ENCODE data around the gene YKT6. TPM values are rescaled to one million over a fixed set of nuclear protein-coding genes. Genes with fewer than 3 reads are reported as not detected.

The YKT6 gene
- total and polyA plus RNA-seq, 4 donors, result 28.4 to 82.1 (median 55.9) TPM

- WGBS, 2 donors, result 63 to 68% methylated on average over 2 of the region's 2 CpGs
- DNase-seq, result no peak
These were observed 6.7 kb upstream of the YKT6 start for GRCh38 chr7:44194069-44194468.

GRCh38 chr7:44194562-44195145 is 6.1 kb upstream of the YKT6 start:
- WGBS, 2 donors, result 84% methylated on average over 3 of the region's 3 CpGs
- H3K27me3 ChIP-seq (ENCODE audit: control insufficient read depth in 3 of 3, insufficient read depth in 3 of 3, low read length in 2 of 3), result peaks cover 0 to 6% (median 4%) of the 10 kb centered on the region in 3 donors
- H3K9ac ChIP-seq (ENCODE audit: insufficient read depth in 1 of 2, low read length in 2 of 2), result no peak overlapping the region
- no peaks in the 10 kb centered on the region for H3K9me3 ChIP-seq (ENCODE audit: control insufficient read depth in 4 of 4, insufficient read depth in 3 of 4, low read length in 3 of 4)
- TF ChIP-seq CTCF (IDR thresholded peaks at IDR 0.05; ENCODE audit: control extremely low read depth, extremely low read depth), result no peak
- DNase-seq, result no peak
- no peak for ATAC-seq (ENCODE audit: insufficient read depth, low FRiP score)
- H3K27ac ChIP-seq (ENCODE audit: low read depth in 1 of 2, low read length in 1 of 2), result no peak overlapping the region
- no peak overlapping the region for H3K4me3 ChIP-seq
- no peaks in the 10 kb centered on the region for H3K36me3 ChIP-seq (ENCODE audit: control insufficient read depth in 4 of 4, insufficient read depth in 4 of 4, low read length in 4 of 4)
- H3K4me1 ChIP-seq (ENCODE audit: control insufficient read depth in 5 of 5, insufficient read depth in 5 of 5, low read length in 5 of 5), result no peaks in the 10 kb centered on the region

More at GRCh38 chr7:44194069-44194468, 6.7 kb upstream of the YKT6 start:
- H3K4me3 ChIP-seq, result no peak overlapping the region
- TF ChIP-seq CTCF (IDR thresholded peaks at IDR 0.05; ENCODE audit: control extremely low read depth, extremely low read depth), result no peak
- no peaks in the 10 kb centered on the region for H3K9me3 ChIP-seq (ENCODE audit: control insufficient read depth in 4 of 4, insufficient read depth in 3 of 4, low read length in 3 of 4)
- peaks cover 0 to 1% (median 0%) of the 10 kb centered on the region in 5 donors for H3K4me1 ChIP-seq (ENCODE audit: control insufficient read depth in 5 of 5, insufficient read depth in 5 of 5, low read length in 5 of 5)
- no peak overlapping the region for H3K9ac ChIP-seq (ENCODE audit: insufficient read depth in 1 of 2, low read length in 2 of 2)
- H3K27me3 ChIP-seq (ENCODE audit: control insufficient read depth in 3 of 3, insufficient read depth in 3 of 3, low read length in 2 of 3), result peaks cover 0 to 6% (median 4%) of the 10 kb centered on the region in 3 donors
- ATAC-seq (ENCODE audit: insufficient read depth, low FRiP score), result no peak
- no peak overlapping the region for H3K27ac ChIP-seq (ENCODE audit: low read depth in 1 of 2, low read length in 1 of 2)
- no peaks in the 10 kb centered on the region for H3K36me3 ChIP-seq (ENCODE audit: control insufficient read depth in 4 of 4, insufficient read depth in 4 of 4, low read length in 4 of 4)

GRCh38 chr7:44195889-44196288 is 4.9 kb upstream of the YKT6 start:
- no peak overlapping the region for H3K27ac ChIP-seq (ENCODE audit: low read depth in 1 of 2, low read length in 1 of 2)
- ATAC-seq (ENCODE audit: insufficient read depth, low FRiP score), result no peak
- no peaks in the 10 kb centered on the region for H3K9me3 ChIP-seq (ENCODE audit: control insufficient read depth in 4 of 4, insufficient read depth in 3 of 4, low read length in 3 of 4)
- H3K36me3 ChIP-seq (ENCODE audit: control insufficient read depth in 4 of 4, insufficient read depth in 4 of 4, low read length in 4 of 4), result no peaks in the 10 kb centered on the region
- peaks cover 0 to 6% (median 4%) of the 10 kb centered on the region in 3 donors for H3K27me3 ChIP-seq (ENCODE audit: control insufficient read depth in 3 of 3, insufficient read depth in 3 of 3, low read length in 2 of 3)
- no peaks in the 10 kb centered on the region for H3K4me1 ChIP-seq (ENCODE audit: control insufficient read depth in 5 of 5, insufficient read depth in 5 of 5, low read length in 5 of 5)
- DNase-seq, result no peak
- H3K4me3 ChIP-seq, result no peak overlapping the region
- H3K9ac ChIP-seq (ENCODE audit: insufficient read depth in 1 of 2, low read length in 2 of 2), result no peak overlapping the region
- WGBS, 2 donors, result 19 to 39% methylated on average over 1 of the region's 1 CpG
- no peak for TF ChIP-seq CTCF (IDR thresholded peaks at IDR 0.05; ENCODE audit: control extremely low read depth, extremely low read depth)

GRCh38 chr7:44196450-44196872 is 4.3 kb upstream of the YKT6 start:
- DNase-seq, result peak; percentile 62 to 69 (median 65)
- Histone ChIP-seq H3K4me1 (ENCODE audit: control insufficient read depth in 5 of 5, insufficient read depth in 5 of 5, low read length in 5 of 5) (peaks cover 0 to under 1% (median 0%) of the 10 kb centered on the region in 5 donors), H3K9ac (ENCODE audit: insufficient read depth in 1 of 2, low read length in 2 of 2) (no peak overlapping the region), H3K36me3 (ENCODE audit: control insufficient read depth in 4 of 4, insufficient read depth in 4 of 4, low read length in 4 of 4) (no peaks in the 10 kb centered on the region), H3K27me3 (ENCODE audit: control insufficient read depth in 3 of 3, insufficient read depth in 3 of 3, low read length in 2 of 3) (peaks cover 0 to 4% (median 3%) of the 10 kb centered on the region in 3 donors), H3K4me3 (no peak overlapping the region), H3K27ac (ENCODE audit: low read depth in 1 of 2, low read length in 1 of 2) (no peak overlapping the region), H3K9me3 (ENCODE audit: control insufficient read depth in 4 of 4, insufficient read depth in 3 of 4, low read length in 3 of 4) (no peaks in the 10 kb centered on the region)
- TF ChIP-seq CTCF (IDR thresholded peaks at IDR 0.05; ENCODE audit: control extremely low read depth, extremely low read depth), result peak; percentile 29
- ATAC-seq (ENCODE audit: insufficient read depth, low FRiP score), result no peak
- 40 to 50% methylated on average over 3 of the region's 3 CpGs for WGBS, 2 donors

All from lung (tissue), 12 donors.